ENCODE results near the gene CDX2. TPM values are rescaled to one million over a fixed set of nuclear protein-coding genes. Genes with fewer than 3 reads are reported as not detected.
A peak's percentile ranks its signal among the peaks of the same experiment; 100 is the strongest.

Gene CDX2
- total RNA-seq, 2 donors from 2014 or later = not detected

DNA sequence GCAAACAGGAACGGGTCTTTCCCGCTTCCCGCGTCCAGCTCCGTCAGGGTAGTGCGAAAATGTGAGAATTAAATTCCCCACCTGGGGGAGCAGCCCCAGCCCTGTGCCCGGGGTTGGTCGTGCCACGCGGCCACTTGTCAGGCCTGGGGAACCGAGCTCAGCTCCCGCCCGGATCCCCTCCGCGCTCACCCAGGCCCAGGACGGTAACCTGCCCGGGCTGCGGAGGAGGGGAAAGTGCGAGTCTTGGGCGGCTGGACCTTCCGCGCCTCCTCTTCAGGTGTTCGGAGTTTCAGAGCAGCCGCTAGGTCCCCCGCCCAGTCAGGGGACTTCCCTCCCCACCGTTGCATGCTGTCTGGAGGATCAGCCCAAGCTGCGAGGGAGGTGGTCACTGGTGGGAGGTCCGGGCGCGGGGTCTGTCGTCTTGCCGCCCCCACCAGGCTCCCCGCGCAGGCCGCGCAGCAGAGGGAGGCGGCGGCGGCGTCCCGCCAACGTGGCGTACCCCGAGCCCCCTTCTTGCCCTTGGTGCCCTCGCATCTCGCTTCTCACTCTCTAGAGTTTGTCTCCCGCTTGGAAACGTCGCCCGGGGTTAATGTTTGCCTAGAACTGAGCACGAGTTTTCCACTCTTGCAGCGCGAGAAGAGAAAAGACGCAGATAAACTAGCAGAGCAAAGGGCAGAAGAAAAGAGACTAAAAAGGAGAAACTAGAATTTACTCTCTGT lies 11.3 kb upstream of the CDX2 start:
- DNase-seq (ENCODE audit: low spot score) = peak; percentile 73
- intact Hi-C loops (cut with DNase I) = loop anchor here (5.0 to 10.0 kb wide), 3 partner anchors 156 to 618 kb away; no protein-coding TSS in a partner anchor

DNA sequence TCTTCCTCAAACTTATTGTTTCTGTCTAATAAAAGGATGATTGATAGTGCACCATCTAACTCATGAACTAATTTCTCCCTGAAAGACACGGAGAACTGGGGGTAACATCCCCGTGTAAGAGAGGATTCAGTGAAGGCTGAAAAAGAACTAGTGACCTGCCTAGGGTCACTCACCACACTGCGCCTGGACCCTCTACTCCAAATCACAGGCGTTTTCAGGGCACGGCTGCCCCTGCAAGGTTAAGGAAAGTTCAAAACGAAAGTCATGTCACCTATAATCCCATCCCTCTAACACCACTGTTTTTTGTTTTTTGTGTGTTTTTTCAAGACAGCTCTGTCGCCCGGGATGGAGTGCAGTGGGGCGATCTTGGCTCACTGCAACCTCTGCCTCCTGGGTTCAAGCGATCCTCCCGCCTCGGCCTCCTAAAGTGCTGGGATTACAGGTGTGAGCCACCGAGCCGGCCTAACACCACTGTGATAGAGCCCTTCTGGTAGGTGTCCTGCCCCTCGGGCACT lies 10.7 kb upstream of the CDX2 start:
- intact Hi-C loops (cut with DNase I) = loop anchor here (5.0 to 10.0 kb wide), 5 partner anchors 148 to 1035 kb away; no protein-coding TSS in a partner anchor
- DNase-seq (ENCODE audit: low spot score) = peak; percentile 66

DNA sequence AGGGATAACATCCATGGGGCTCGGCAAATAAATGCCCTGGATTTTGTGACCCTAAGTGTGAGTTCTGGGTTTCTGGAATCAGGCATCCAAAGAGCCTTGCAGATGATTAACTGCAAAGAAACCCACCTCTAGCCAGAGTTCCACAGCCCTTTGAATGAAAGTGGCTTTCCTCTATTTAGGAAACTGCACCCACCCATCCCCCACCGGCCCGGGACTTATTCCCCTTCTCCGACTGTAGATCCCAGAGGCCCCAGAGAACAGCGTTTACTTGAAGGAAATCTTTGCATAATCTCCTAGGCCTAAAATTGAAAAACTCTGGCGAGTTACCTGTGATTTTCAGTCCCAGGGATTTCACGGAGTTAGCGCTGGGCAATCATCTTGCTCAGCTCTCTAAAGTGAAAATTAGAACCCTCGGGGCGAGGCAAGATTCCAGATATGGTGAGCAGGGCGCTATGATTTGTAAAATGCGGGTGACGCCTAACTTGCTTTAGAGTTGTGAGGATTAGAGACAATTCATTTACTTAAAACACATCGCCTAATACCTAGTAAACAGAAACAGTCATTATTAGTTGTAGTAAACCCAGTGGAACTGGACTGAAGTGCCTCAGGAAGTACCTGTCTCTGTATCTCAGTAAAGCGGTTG lies 10.0 kb upstream of the CDX2 start:
- intact Hi-C loops (cut with DNase I) = loop anchor here (5.0 to 10.0 kb wide), 2 partner anchors 147 to 1034 kb away; no protein-coding TSS in a partner anchor
- DNase-seq (ENCODE audit: low spot score) = no peak

DNA sequence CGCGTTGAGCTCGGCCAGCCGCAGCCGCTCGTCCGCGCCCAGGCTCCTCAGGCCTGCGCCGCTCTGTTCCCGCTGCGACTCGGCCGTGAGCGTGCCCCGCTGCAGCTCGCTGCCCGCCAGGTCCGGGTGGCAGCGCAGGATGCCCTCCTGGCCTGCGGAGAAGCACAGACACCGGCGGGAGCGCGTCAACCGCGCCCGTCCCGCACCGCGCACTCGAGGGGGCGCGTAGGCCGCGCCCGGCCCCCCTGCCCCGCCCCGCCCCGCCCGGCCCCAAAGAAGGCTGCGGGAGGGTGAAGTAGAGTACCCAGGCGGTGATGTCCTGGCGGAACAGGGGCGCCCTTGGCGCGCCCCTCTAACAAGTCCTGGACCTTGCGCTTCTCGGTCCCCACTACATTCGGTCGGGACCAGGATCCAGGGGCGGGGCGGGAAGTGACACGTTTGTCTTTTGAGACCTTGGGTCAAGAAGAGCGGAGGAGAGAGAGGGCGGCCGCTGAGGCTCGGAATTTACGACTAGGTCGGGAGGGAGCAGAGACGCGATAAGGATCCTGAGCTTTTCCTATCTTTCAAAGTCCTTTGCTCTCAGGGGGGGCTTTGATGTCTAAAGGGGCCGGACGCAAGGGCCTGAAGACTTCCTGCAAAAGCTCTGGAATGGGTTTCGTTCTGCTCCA lies 9.3 kb upstream of the CDX2 start:
- intact Hi-C loops (cut with DNase I) = loop anchor here (5.0 to 10.0 kb wide), 2 partner anchors 146 to 1034 kb away; no protein-coding TSS in a partner anchor
- peak; percentile 72 for DNase-seq (ENCODE audit: low spot score)

DNA sequence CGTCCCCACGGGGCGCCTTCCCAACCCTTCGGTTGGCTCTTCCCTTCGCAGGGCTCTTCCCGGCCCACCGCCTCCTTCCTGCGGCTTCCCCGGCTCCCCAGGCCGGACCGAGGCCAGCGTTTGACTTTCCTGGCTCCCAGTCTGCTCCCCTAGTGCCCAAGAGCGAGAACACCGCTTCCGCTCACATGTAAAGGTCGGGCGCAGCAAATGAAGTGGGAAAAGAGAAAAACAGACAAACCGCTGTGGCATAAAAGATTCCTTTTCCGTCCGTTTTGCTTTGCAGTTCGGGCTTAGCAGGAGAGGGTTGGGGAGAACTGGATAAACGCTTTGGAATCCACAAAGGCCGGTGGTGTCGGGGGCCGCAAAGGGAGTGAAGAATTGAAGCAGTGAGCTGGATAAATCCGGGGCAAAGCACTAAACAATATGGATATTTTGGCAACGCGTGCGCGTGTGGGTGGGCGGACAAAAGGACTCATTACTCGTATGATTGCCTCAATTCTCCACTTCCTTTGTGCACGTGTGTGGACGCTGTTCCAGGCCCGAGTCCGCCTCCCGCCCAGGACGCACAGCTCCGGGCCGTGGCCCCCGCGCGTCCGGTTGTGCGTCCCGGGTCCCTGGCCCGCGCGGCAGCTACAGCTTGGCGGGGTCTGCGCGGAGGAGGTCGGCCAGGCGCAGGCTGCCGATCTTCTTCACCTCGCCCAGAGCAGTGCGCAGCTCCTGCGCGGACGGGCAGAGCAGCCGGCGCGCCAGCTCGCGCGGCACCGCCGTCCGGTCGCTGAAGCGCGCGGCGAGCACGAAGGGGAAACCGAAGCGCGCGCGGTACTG lies 8.6 kb upstream of the CDX2 start:
- intact Hi-C loops (cut with DNase I) = loop anchor here (5.0 to 10.0 kb wide), 2 partner anchors 145 to 1033 kb away; no protein-coding TSS in a partner anchor

DNA sequence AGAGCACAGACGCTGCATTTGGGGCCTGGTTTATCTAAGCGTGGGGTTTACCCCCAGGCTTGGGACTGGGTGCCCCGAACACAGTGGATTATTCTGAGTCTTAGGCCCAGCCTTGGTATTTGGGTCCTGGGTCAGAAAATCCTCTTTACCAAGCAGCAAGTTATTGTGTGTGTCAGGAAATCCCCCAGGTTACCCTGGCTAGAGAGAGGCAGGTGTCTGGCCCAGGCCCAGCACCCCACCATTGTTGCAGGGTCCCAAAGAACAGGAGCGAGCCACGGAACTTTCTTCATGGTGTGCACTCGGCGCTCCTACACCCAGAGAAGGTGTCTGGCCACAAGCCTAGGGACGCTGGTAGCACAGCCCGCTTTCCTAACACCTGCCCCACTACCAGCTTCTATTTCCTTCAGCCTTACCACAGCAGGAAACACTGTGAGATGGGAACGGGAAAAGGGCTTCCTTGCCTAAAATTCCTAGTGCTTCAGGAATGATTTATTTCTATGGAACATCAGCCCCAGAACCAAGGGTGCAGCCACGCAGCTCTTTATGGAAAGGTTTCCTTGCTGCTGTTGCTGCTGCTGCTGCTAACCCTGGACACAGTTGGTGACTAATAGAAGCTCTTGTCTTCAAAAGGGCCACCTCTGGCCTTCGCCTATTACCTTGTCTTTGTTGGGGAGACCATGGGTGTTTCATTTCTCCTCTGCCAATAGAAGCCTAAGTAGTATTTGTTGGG lies 7.4 kb upstream of the CDX2 start:
- intact Hi-C loops (cut with DNase I) = loop anchor here (5.0 to 10.0 kb wide), 2 partner anchors 144 to 1032 kb away; no protein-coding TSS in a partner anchor
- no peak for DNase-seq (ENCODE audit: low spot score)

More for the DNA sequence above, 8.6 kb upstream of the CDX2 start:
- no peak for DNase-seq (ENCODE audit: low spot score)

DNA sequence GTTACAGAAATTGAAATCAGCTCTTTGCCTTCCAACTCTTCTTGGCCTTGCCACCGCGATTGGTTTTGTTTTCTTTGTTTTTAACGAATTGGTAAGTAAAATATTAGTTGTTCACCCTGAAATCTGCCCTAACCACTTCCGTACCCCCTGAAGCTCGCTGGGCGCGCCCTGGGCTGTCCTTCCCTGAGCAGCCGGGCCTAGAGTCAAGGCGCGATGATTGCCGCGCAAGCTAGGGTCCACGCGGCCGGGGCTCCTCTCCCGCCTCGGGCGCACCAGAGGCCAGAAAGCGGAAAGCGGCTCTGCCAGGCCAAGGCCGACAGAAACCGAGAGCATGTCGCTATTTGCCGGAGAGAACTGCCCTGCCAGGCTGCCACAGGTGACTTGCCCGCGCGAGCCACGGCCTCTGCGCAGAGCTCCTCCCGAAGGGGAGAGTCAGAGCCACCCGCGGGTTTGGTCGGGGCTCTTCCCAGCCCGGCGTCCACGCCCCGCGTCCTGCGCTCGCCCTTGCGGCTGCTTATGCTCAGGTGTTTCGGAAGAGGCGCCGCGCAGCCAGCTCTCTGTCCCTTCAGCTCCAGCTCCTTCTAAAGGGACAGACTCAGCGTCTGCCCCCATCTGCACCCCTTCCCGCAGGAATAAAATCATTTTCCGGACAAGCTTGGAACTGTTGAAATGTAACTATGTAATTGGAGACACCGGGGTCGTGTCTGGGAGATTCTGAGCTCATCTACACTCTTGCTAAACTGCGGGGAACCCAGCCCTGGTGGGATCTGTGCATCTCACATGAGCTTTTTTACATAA lies 6.6 kb upstream of the CDX2 start:
- DNase-seq (ENCODE audit: low spot score) = no peak
- intact Hi-C loops (cut with DNase I) = loop anchor here (5.0 to 10.0 kb wide), 2 partner anchors 143 to 1031 kb away; no protein-coding TSS in a partner anchor

DNA sequence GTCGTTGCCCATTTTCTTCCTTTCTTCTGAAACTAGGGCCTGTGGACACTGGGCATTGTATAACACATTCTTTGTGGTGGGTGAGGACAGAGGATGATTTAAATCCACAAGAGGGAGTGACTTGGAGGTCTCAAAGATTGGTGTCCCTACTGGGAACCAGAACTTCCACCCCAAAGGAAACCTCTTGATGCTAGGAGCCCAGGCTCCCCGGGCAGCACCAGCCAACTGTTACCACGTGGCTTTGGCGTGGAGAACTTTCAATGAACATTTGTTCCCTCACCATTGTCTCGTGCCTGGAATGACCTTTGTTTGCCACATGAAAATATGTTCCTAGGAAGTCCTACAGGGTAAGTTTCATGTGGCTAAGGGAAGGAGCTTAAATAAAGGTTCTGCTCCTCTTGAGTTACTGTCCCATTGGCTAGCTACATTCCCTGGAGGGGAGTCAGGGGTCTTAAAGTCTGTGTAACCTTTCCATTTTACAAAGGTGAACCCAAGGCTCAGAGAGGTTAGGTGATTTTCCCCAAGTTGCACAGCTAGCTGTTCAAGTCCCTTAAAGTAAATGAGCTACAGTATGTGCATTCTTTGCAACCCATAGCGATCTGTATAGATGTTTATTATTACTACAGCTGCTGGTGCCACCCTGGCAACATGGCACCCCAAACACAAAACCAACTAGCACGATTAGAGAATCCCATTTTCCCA lies 5.0 kb upstream of the CDX2 start:
- DNase-seq (ENCODE audit: low spot score) = no peak
- intact Hi-C loops (cut with DNase I) = loop anchor here in 1 of 2 donors (10.0 kb wide), 1 partner anchor 1029 kb away; no protein-coding TSS in a partner anchor

DNA sequence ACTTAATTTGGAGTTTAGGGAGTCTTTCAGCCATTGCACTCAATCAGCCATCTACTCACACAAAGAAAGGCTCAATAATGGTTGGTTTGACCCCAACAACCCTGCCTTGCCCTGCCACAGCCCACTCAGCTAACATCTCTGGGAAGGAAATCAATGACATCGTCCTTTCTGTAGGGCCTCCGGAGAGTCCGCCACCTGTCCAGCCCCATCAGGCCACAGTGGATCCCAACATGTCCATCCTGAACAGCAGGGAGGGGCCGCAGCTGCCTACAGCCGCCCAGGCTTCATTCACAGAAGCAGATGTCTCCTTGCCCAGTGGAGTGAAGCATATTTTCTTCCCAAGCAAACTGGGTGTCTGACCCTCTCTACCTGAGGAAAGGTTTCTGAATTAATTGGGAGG lies 4.2 kb upstream of the CDX2 start:
- intact Hi-C loops (cut with DNase I) = loop anchor here in 1 of 2 donors (10.0 kb wide), 1 partner anchor 1028 kb away; no protein-coding TSS in a partner anchor
- no peak for DNase-seq (ENCODE audit: low spot score)

DNA sequence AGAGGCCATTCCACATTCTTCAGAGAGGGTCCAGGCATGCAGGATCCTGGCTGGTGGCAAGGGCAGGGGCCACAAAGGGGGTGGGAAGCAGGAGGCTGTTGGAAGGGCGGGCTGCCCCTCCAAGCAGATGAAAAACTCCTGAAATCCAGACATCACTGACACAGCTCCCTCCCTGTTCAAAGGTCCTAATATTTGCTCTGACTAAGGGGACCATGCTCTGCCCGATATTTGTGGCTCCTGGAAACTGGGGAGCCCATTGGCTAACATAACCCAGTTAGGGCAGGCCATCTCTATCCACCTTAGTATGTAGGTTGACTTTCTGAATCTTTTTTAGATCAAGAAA lies 3.3 kb upstream of the CDX2 start:
- intact Hi-C loops (cut with DNase I) = loop anchor here in 1 of 2 donors (10.0 kb wide), 1 partner anchor 1028 kb away; no protein-coding TSS in a partner anchor

DNA sequence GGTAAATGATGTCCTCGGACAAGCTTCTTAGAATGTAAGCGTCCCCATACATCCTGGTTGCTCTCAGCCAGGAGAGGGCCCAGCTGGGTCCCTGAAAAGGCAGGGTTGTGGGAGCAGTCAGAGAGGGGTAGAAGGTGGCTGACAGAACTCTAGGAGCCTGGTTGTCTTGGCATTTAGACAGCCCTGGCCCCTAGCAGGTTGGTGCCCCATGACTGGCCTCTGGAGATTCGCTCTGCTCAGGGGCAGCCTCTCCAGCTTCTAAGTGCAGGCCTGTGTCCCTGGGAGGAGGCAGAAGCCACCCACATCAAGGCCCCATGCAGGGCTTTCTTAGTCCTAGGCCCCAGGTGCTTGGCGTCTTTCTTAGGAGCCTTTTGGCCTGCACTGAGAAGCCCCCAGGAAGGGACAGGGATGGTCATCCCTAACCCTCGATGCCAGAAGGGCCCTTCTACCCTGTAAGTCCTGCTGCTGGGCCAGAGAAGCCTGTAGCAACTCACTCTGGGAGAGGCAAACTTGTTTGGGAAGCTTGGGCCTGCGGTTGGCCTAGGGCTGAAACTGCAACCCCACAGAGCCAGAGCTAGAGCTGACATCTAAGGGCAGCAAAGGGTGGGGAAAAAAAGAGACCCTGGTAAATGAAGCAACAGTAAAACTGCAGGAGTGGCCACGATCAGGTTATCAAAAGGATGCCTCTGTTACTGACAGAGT lies 2.8 kb upstream of the CDX2 start:
- intact Hi-C loops (cut with DNase I) = loop anchor here in 1 of 2 donors (10.0 kb wide), 1 partner anchor 1027 kb away; no protein-coding TSS in a partner anchor
- peak; percentile 68 for DNase-seq (ENCODE audit: low spot score)

More for the DNA sequence above, 3.3 kb upstream of the CDX2 start:
- no peak for DNase-seq (ENCODE audit: low spot score)

DNA sequence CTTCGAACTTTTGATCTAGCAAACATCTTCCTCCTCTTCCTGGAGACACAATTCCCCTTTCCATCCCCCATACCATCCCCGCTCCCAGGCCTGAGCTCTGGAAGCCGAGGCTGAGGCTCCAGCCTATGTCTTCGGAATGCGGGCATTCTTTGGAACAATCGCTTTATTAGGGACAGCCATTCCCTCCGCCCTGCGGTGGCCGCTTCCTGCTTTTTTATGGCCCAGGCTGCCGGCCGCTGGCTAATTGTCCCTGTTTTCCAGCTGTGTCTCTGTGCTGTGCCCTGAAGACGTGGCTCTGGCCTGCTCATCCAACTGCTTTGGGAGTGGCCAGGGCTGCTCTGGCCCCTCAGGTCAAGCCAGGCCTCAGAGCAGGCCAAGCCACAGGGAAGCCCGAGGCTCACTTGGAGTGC lies 2.1 kb upstream of the CDX2 start:
- intact Hi-C loops (cut with DNase I) = loop anchor here in 1 of 2 donors (10.0 kb wide), 1 partner anchor 1026 kb away; no protein-coding TSS in a partner anchor
- peak; percentile 61 for DNase-seq (ENCODE audit: low spot score)

DNA sequence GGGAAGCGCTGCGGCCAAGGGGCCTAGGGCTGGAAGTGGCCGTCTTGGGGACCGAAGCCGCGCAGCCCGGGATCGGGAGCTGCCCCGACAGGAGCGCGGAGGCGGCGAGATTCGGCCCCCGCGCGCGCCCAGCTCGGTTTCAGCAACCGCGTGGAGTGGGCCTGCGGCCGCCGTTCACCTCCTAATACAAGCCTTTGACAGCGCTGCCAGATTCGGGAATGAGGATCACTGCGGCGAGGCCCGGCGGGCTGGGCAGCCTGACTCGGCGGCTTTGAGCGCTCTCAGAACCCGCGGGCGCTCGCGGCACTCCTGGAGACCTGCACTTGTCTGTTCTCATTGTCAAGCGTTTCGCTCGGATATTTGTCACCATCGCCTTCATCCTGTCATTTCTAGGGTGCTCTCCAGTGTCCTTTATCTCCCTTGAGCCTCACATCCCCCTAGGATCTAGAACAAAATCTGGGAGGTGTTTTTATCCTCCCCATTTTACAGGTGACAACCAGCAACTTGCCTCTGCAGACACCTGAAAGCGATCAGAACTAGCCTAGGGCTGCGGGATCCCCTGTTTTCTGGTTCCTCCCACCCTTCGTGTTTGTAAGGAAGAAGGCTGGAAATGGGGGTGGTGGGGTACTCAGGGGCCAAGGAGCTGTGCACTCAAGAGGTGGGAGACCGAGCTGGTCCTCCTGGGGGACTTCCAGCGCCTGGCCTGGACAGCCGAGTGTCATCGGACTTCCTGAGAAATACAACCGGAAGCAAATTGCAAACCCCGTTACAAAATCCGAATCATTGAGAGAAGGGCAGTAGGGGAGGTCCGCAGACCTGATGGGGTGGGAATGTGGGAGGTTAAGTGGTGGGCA lies 1.5 kb upstream of the CDX2 start:
- no peak for DNase-seq (ENCODE audit: low spot score)
- intact Hi-C loops (cut with DNase I) = loop anchor here in 1 of 2 donors (10.0 kb wide), 1 partner anchor 1026 kb away; no protein-coding TSS in a partner anchor

DNA sequence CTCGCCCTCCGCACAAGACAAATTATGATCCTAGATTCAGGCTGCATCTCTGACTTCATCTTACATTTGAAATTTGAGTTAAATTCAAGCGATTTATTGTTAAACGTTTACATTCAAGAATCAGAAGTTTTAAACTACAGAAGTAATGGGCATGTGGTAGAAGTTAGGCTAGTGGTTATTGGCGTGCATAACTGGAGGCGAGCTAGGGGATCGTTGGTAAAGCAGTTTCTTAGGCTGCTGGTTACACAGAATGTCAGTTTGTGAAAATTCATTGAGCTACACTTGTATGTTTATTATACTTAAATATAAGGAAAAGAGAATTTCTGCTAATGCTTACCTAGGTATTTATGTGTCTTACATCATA lies 733 bp upstream of the CDX2 start:
- intact Hi-C loops (cut with DNase I) = loop anchor here in 1 of 2 donors (10.0 kb wide), 1 partner anchor 1025 kb away; no protein-coding TSS in a partner anchor

More for the DNA sequence above, 733 bp upstream of the CDX2 start:
- no peak for DNase-seq (ENCODE audit: low spot score)
